AG04449 (cell line): ENCODE measurements around the gene PRDM16.

Source experiments
- CTCF ChIA-PET: fragments of 350-600 bp; formaldehyde crosslinking; extraction: SDS; loops from one replicate; lab custom pipeline; 2021; ENCODE audit warnings: antibody characterized with exemption; lab: Yijun Ruan, JAX
- POLR2A ChIA-PET: fragments of 400-600, 350-600 bp; formaldehyde crosslinking; extraction: SDS; loops from one replicate; lab custom pipeline; 2020; ENCODE audit warnings: antibody characterized with exemption, inconsistent platforms; lab: Yijun Ruan, JAX
- DNase-seq: peaks from one replicate; pipeline ENCODE4 v3.0.0-alpha.2; 2010; ENCODE audit warnings: low read depth, low spot score
- H3K4me3 ChIP-seq: 2 replicates; pipeline ENCODE4 v1.5.1; 2011; ENCODE audit warnings: low read depth, mild to moderate bottlenecking, control low read depth, low read length
- TF ChIP-seq, protein P1 (sequence below): IDR thresholded peaks from one replicate; pipeline ENCODE4 v1.5.1; 2011; ENCODE audit warnings: mild to moderate bottlenecking, moderate library complexity, low read length, control low read depth, inconsistent platforms; ENCODE audit not compliant: insufficient read depth; ENCODE audit errors: missing control alignments

PRDM16 gene

DNA sequence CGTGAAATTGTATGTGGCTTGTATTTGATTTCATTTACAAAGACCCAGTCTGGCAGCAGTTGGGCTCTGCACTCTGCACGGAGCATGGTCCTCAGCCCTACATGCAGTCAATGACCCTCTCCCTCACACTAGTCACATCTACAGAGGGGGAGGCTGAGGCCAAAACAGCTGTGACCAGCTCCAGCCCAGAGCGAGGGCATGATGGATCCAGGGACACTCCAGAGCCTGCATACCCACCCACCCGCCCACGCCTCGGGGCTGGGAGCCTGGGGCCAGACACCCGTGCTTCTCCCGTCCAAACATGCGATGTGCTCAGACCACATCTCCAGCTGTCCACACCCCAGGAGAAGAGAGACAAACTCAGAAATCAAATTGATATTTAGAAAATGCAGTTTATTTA is 14.0 kb upstream of the PRDM16 start:
- CTCF ChIA-PET, result no interaction called here
- TF ChIP-seq, protein P1, sequence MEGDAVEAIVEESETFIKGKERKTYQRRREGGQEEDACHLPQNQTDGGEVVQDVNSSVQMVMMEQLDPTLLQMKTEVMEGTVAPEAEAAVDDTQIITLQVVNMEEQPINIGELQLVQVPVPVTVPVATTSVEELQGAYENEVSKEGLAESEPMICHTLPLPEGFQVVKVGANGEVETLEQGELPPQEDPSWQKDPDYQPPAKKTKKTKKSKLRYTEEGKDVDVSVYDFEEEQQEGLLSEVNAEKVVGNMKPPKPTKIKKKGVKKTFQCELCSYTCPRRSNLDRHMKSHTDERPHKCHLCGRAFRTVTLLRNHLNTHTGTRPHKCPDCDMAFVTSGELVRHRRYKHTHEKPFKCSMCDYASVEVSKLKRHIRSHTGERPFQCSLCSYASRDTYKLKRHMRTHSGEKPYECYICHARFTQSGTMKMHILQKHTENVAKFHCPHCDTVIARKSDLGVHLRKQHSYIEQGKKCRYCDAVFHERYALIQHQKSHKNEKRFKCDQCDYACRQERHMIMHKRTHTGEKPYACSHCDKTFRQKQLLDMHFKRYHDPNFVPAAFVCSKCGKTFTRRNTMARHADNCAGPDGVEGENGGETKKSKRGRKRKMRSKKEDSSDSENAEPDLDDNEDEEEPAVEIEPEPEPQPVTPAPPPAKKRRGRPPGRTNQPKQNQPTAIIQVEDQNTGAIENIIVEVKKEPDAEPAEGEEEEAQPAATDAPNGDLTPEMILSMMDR, result no peak
- no peak overlapping the region for H3K4me3 ChIP-seq
- DNase-seq, result no peak
- POLR2A ChIA-PET, result no interaction called here

DNA sequence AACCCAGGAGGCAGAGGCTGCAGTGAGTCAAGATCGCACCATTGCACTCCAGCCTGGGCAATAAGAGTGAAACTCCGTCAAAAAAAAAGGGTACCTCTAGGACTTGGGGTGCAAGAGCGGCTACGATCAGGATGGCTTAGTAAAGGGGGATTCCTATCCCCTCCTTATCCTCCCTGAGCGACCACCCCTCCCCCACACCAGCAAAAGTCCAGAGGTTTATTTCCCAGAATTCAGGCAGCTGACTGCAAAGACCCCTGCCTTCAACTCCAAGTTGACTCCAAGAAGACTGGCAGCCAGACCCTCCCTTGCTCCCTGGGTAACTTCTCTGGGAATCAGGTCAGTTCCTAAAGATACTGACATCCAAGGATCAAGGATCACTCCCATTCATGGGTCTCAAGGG is 12.4 kb upstream of the PRDM16 start:
- ChIA-PET CTCF (interaction anchor here (1.1 kb wide), 1 partner anchor 368 kb away, joined by 3 read pairs; no protein-coding TSS in a partner anchor), POLR2A (no interaction called here)
- TF ChIP-seq, protein P1, result no peak
- DNase-seq, result no peak
- no peak overlapping the region for H3K4me3 ChIP-seq

DNA sequence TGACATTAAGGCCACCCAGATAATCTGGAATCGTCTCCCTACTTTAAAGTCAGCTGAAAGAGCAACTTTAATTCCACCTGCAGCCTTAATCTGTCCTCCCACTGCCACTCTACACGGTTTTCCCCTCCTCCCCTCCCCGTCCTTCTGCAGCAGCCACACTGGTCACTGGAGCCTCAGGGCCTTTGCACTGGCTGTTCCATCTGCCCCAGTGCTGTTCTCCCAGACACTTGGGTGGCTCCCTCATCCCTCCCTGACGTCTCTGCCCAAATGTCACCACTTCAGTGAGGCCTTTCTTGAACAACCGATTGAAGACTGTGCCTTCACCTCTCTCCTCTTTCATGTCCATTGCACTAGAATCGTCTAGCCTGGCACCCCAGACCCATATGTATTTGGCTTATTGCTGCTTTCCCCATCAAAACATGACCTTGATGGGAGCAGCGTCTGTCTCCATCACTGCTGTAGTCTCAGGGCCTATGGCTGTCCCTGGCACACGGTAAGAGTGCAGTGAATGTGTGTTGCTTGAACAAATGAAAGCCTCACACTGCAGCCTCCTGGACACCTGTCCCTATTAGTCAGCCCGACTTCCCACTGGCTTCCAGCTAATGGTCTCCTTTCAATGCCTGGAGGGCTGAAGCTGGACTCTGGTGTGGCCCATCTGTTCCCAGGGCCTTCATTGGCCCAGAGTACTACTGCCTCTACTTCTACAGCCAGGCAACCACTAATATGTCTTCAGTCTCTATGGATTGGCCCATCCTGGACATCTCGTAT is 10.6 kb upstream of the PRDM16 start:
- TF ChIP-seq, protein P1, result no peak
- no peak for DNase-seq
- CTCF ChIA-PET, result no interaction called here
- POLR2A ChIA-PET, result interaction anchor here (0.6 kb wide), 1 partner anchor 8 kb away, joined by 3 read pairs; no protein-coding TSS in a partner anchor
- no peak overlapping the region for H3K4me3 ChIP-seq

DNA sequence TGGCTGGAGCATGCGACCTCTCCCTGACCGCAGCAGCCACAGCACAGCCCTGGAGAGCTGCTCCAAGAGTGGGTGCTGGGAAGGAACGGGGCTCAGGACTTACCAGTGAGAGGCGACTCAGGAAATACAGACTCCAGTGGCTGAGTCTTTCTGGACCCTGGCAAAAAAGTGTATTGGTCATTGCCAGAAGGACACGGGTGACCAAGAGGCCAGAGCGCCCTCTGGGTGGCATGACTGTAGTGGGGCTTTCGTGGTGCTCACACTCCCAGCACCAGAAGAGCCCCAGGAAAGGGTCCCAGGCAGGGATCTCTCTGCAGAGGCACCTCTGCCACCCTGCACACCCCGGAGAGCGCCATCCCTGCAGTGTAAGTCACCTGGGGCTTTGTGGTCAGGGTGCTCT is 8.9 kb upstream of the PRDM16 start:
- TF ChIP-seq, protein P1, result no peak
- H3K4me3 ChIP-seq, result no peak overlapping the region
- ChIA-PET POLR2A (no interaction called here), CTCF (no interaction called here)
- DNase-seq, result no peak

DNA sequence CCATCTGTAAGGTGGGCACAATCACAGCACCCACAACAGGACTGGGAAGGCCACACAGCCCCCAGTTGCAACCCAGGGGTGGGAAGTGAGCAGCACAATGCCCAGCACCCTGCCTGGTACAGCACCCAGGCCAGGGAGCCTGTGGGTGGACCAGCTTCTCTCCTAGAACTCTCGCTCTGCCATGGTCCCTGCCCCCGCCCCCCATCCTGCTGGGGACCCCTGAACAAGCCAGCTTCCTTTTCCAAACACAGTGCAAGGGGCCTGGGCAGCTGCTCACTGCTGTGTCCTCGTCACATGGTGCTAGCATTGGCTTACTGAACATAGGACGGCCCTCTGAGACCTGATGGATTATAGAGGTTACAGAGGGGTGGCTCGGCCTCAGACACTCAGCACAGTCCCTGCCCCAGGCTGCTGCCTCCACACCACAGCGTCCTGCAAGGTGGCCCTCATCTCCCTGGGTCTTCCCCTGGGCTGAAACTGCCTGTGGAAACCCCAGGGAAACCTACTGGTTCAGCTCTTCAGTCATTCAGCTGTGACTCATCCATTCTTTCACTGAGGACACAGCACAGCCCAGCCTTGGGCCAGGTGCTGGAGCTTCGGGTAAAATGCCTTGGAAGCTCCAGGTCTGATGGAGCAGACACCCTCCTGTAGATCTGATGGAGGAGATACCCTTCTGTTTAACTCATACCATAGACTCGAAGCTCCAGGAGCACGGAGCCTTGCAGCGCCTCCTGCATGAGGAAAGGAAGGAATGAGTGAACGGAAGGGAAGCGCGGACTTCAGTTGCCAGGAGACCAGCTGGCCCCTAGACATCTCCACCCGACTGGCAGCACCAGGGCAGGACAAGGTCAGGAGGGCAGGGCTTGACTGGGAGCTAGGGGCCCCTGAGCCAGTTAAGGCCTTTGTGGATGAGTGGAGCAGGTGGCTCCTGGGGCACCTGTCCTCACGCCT is 8.1 kb upstream of the PRDM16 start:
- TF ChIP-seq, protein P1, result no peak
- ChIA-PET CTCF (no interaction called here), POLR2A (no interaction called here)
- H3K4me3 ChIP-seq, result no peak overlapping the region
- no peak for DNase-seq

DNA sequence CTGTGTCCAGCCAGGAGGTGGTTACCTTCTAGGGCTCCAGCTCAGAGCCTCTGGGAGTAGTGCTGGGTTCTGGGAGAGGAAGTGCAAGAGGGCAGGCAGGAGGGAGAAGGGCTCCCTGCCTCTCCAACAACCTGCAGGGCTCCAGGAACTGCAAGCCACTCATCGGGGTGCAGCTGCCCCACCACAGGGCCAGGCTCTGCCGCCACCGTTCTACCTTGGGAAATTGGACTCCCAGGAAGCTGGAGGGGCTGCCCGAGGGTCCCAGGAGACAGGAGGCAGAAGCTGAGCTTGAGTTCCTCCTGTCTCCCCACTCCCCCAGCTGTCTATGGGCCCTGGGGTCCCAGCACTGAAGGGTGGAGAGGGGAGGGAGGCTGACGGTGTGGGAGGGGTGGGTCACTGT is 7.4 kb upstream of the PRDM16 start:
- DNase-seq, result no peak
- TF ChIP-seq, protein P1, result no peak
- no peak overlapping the region for H3K4me3 ChIP-seq
- CTCF ChIA-PET, result no interaction called here
- POLR2A ChIA-PET, result no interaction called here
